ENCODE results near the gene DOCK1.

The DOCK1 gene

DNA sequence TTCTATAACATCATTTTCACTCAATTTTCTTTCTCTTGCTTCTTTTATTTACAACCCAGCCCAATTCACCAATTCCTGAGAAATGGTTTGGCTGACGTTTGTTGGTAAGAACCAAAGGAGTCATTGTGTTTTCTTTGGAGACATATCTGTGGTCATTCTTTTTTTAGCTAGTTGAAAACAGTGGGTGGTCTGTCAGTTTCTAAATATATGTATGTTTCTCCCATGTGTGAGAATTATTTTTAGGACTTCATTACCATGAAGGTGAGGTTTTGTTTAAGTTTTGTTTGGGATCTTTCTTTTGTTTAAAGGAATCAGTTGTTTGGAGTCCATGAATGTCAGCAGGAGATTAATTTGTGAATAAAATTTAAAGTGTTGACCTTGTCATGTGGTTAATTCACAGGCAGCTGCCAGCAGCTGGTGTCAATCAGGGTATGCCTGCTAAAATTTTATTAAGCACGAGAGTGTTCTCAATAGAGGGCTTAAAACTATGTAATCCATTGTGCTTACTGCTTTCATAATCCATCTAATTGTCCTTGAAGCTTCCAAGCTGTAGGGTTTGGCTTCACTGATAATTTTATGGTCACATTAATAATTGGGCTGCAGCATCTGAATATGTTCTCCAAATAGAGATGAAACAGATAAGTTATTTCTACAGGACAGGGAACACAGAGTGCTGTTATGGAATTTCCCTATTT lies 252.4 kb downstream of the DOCK1 start:
- DNase-seq (ENCODE audit: low spot score in 2 of 2), result peak; percentile 15 to 47
- H3K27me3 ChIP-seq (ENCODE audit: low read depth), result no peaks in the 10 kb centered on the region
- in situ Hi-C loops (cut with MboI; ENCODE audit: low sequenced_read_pairs), result no loop called here
- H3K4me3 ChIP-seq, result no peak overlapping the region
- no peaks in the 10 kb centered on the region; the same call in 1 of the 2 replicates for H3K36me3 ChIP-seq (replicated peaks)
- H3K9me3 ChIP-seq, result no peaks in the 10 kb centered on the region
- H3K4me1 ChIP-seq, result peaks cover 8% of the 10 kb centered on the region

DNA sequence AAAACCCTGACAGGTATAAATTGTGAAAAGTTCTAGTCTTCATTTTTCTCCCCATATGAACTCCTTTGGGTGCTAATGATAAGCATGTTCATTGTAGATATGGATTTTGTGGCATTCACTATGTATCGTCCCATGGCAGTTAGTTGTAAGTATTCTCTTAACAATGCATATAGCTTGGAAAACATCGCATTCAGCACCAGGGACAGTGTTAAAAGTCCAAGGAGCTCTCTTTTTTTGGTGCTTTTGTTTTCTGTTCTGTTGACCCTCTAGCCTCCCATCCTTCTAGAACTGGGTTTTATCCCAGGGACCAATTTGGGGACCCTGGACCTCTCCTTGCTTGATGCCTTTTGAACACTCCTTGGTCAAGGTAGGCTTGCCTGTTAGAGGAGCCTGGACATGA lies 253.4 kb downstream of the DOCK1 start:
- Histone ChIP-seq H3K9me3 (no peaks in the 10 kb centered on the region), H3K4me1 (peaks cover 8% of the 10 kb centered on the region), H3K27me3 (ENCODE audit: low read depth) (no peaks in the 10 kb centered on the region), H3K36me3 (replicated peaks) (no peaks in the 10 kb centered on the region; the same call in 1 of the 2 replicates), H3K4me3 (no peak overlapping the region)
- in situ Hi-C loops (cut with MboI; ENCODE audit: low sequenced_read_pairs), result no loop called here
- DNase-seq (ENCODE audit: low spot score in 2 of 2), result no peak

DNA sequence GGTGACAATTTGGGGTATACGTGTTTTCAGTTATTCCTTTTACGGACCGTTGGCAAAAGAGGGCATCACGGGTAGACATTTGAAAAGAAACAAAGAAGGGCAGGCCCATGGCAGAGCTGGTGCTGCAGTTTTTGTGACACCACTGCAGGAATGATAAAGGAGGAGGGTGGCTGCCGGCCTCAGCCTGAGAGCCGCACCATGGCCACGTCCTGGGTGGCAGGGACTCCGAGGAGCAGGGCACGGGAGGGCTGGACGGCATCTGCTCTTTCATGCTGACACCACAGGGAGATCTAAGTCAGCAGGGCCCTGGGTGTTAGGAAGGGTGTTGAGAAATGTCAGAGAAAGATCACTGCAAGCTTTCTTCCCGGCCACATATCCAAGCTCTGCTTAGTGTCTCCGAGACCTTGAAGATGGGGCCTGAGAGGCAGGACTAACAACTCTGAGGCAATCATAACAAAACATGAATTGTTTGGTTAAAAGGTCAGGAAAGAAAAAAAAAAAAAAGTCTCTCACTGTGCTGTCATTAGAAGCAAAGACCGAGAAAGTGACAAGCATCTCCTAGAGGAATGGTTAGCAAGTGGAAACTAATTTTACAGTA lies 254.5 kb downstream of the DOCK1 start:
- H3K4me3 ChIP-seq, result no peak overlapping the region
- DNase-seq (ENCODE audit: low spot score in 2 of 2), result no peak
- in situ Hi-C loops (cut with MboI; ENCODE audit: low sequenced_read_pairs), result no loop called here

DNA sequence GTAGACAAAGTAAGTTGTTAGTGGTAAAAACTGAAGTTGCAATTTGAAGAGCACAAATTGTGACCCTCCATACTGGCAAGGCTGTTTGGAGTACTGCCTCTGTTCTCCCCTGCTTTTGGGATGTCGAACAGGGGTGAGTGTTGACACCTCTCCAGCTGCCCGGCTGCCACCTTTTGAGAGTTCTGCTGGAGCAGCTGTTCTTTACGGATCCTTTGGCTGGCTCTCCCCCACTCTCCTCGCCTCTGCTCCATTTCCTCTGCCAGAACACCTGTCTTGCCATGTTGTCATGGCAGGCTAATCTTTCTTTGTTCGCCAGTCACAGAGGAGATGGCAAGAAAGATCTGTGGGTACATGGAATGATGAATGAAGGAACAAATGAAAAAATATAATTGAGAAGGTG lies 256.3 kb downstream of the DOCK1 start:
- no peak overlapping the region for H3K4me3 ChIP-seq
- DNase-seq (ENCODE audit: low spot score in 2 of 2), result no peak
- H3K36me3 ChIP-seq (replicated peaks), result no peaks in the 10 kb centered on the region; the same call in 1 of the 2 replicates
- peaks cover 8% of the 10 kb centered on the region for H3K4me1 ChIP-seq
- H3K27me3 ChIP-seq (ENCODE audit: low read depth), result no peaks in the 10 kb centered on the region
- H3K9me3 ChIP-seq, result no peaks in the 10 kb centered on the region
- in situ Hi-C loops (cut with MboI; ENCODE audit: low sequenced_read_pairs), result no loop called here

More for the DNA sequence above, 254.5 kb downstream of the DOCK1 start:
- Histone ChIP-seq H3K27me3 (ENCODE audit: low read depth) (no peaks in the 10 kb centered on the region), H3K4me1 (peaks cover 8% of the 10 kb centered on the region), H3K9me3 (no peaks in the 10 kb centered on the region), H3K36me3 (replicated peaks) (no peaks in the 10 kb centered on the region; the same call in 1 of the 2 replicates)

DNA sequence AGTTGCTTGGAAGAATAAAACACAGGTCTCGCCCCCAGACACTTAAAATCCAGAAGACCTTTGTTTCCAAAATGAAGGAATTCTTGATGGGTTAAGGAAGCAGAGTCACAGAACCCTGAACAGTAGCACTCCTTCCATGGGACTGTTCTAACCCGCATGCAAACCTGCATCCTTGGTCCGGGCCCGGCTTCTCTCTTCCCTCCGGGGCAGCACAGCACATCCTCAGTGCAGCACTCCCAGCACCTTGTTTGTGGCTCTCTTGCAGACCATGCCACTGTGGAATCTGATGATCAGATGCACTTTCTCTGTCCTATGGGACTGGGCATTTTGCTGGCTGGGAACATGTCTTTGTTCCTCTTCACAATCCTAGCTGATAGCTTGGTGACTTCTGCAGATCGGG lies 257.6 kb downstream of the DOCK1 start:
- H3K27me3 ChIP-seq (ENCODE audit: low read depth), result no peaks in the 10 kb centered on the region
- in situ Hi-C loops (cut with MboI; ENCODE audit: low sequenced_read_pairs), result no loop called here
- H3K4me1 ChIP-seq, result peaks cover 4% of the 10 kb centered on the region
- no peak for DNase-seq (ENCODE audit: low spot score in 2 of 2)
- H3K36me3 ChIP-seq (replicated peaks), result no peaks in the 10 kb centered on the region; the same call in 1 of the 2 replicates
- H3K9me3 ChIP-seq, result no peaks in the 10 kb centered on the region
- no peak overlapping the region for H3K4me3 ChIP-seq

DNA sequence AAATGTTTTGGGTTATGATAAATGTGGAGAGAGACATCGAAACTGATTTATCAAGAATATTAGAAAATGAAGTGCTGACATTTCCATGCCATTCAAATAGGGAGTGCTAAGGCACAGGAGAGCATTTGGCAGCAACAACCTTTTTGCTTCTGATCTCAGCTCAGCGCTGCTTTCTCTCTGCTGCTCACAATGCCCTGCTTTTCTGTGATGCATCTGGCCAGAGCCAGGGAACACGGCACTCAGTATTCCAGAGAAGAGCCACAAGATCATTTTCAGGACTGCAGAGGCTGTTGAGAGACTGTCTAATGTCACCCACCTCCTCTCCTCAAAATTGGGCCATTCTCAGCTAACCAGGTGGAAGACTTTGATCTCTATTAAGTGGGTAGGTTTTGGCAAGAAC lies 263.0 kb downstream of the DOCK1 start:
- no peak for DNase-seq (ENCODE audit: low spot score in 2 of 2)
- H3K4me1 ChIP-seq, result no peaks in the 10 kb centered on the region
- H3K4me3 ChIP-seq, result no peak overlapping the region
- no peaks in the 10 kb centered on the region for H3K36me3 ChIP-seq (replicated peaks)
- in situ Hi-C loops (cut with MboI; ENCODE audit: low sequenced_read_pairs), result no loop called here
- H3K9me3 ChIP-seq, result no peaks in the 10 kb centered on the region
- H3K27me3 ChIP-seq (ENCODE audit: low read depth), result no peaks in the 10 kb centered on the region

DNA sequence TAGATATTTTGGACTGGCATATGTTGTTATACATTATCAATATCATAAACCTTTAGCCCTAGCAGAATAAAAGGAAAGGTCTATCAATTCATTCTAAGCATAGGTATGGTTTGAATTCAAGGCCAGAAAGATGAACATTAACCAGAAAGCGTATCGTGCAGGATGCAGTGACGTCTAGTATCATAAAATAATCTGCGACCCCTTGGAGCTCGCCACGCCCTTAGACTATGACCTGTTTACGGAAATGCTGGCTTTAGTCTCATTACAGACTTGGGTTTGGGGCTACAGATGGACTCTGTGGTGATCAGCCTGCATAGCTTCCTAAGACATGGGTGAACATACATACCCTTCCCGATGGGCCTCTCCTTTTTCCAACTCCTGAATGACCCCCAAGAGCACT lies 269.6 kb downstream of the DOCK1 start:
- Histone ChIP-seq H3K36me3 (replicated peaks) (no peaks in the 10 kb centered on the region), H3K4me3 (no peak overlapping the region), H3K27me3 (ENCODE audit: low read depth) (no peaks in the 10 kb centered on the region), H3K4me1 (no peaks in the 10 kb centered on the region), H3K9me3 (no peaks in the 10 kb centered on the region)
- in situ Hi-C loops (cut with MboI; ENCODE audit: low sequenced_read_pairs), result no loop called here
- no peak for DNase-seq (ENCODE audit: low spot score in 2 of 2)

DNA sequence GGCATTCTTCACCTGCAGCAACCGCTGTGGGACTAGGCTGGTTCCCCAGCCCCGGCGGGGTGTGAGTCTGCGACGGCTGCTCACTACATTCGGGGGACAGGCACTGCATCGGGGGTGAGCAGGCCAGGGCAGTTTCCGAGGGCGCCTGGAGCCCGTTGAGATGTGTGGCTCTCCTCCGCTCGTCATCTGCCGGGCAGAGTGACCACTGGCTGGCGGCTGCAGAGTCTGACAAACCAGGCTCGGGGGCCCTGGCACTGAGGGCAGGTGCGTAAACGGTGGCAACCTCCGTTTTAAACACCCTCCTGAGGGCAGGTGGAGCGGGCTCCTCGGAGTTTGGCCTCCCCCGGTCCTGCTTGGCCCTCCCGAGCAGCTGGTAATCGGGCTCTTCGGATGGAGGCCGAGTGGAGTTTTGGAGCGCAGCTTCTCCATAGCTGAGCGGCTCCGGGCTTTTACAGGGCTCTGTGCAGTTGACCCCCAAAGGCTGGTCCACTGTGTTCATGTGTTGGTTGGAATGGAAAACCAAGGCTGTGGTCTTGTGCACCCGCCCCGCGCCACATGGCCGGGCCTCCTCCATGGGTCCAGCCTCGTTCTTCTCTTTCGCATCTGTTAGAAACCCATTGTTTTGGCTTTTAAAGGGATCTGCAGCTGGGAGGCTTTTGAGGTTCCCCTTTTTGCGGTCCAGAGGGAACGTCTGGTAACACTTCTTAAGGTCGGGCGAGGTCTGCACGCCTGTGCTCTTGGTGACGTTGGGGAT lies 270.3 kb downstream of the DOCK1 start:
- Histone ChIP-seq H3K36me3 (replicated peaks) (no peaks in the 10 kb centered on the region), H3K4me1 (no peaks in the 10 kb centered on the region), H3K4me3 (no peak overlapping the region), H3K9me3 (no peaks in the 10 kb centered on the region), H3K27me3 (ENCODE audit: low read depth) (no peaks in the 10 kb centered on the region)
- DNase-seq (ENCODE audit: low spot score in 2 of 2), result no peak
- in situ Hi-C loops (cut with MboI; ENCODE audit: low sequenced_read_pairs), result no loop called here

DNA sequence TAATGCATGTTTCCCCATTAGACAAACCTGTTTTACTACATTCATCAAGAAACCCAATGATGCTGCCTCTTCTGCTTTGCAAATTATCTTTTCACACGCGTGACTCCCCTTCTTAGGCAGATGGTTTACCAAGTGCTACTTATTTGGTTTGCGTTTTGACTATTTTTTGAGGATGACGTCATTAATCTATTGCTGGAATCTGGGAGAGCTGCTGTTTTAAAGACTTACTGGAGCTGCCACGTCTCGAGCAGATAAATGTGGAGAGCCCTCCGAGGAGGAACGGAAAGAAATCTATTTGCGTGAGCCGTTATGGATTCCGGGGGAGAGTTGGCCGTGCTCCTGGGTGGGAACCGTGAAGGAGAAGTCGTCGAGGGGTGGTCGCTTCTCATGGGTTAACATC lies 271.4 kb downstream of the DOCK1 start:
- no peaks in the 10 kb centered on the region for H3K27me3 ChIP-seq (ENCODE audit: low read depth)
- DNase-seq (ENCODE audit: low spot score in 2 of 2), result no peak
- in situ Hi-C loops (cut with MboI; ENCODE audit: low sequenced_read_pairs), result no loop called here
- H3K4me3 ChIP-seq, result no peak overlapping the region
- H3K4me1 ChIP-seq, result no peaks in the 10 kb centered on the region
- H3K9me3 ChIP-seq, result no peaks in the 10 kb centered on the region
- no peaks in the 10 kb centered on the region for H3K36me3 ChIP-seq (replicated peaks)

DNA sequence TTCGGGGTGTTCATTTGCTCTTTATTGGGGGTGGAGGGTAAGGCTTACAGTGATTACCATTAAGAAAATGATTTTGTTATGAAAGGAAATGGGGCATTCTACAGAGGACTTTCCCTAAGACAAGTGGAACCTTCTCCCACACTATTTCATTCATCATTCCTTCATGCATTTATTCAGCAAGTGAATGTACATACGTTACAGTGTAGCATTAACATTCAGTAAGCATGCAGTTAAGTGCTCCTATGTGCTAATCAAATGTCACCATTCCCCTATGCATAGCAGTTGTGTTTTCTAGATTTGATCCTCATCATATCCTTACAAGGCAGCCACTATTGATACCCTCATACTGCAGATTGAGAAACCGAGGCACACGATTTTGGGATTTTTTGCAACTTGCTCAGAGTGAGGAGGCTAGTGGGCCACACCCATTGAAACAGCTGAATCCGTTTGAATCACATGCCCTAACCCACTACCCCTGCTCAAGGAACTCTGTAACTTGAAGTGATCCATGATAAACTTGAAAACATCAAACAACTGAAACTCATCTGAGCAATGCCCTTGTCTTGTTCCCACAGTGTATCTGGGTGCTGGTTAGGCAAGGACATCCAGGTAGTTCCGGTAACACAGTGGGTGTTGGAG lies 274.5 kb downstream of the DOCK1 start:
- in situ Hi-C loops (cut with MboI; ENCODE audit: low sequenced_read_pairs), result no loop called here
- no peaks in the 10 kb centered on the region for H3K27me3 ChIP-seq (ENCODE audit: low read depth)
- H3K4me1 ChIP-seq, result no peaks in the 10 kb centered on the region
- H3K36me3 ChIP-seq (replicated peaks), result no peaks in the 10 kb centered on the region
- no peak overlapping the region for H3K4me3 ChIP-seq
- H3K9me3 ChIP-seq, result no peaks in the 10 kb centered on the region
- DNase-seq (ENCODE audit: low spot score in 2 of 2), result no peak

DNA sequence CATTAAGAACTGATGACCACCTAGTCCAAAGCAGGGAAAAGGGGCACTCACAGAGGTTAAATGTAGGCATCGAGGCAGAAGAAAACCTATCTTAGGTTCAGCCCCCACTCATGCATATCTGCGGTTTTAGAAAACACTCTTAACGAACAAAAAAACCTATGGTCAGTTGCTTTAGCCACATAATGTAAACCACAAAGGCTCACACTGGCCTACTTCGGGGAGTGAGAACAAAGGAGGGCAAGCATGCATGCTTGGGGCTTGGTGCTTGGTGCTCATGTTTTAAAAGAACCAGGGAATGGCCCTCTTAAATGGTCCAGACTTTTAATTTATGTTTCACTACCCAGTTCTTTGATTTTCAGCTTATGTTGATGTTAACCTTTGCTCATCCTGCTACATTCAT lies 276.9 kb downstream of the DOCK1 start:
- DNase-seq (ENCODE audit: low spot score in 2 of 2), result no peak
- H3K36me3 ChIP-seq (replicated peaks), result no peaks in the 10 kb centered on the region
- no peak overlapping the region for H3K4me3 ChIP-seq
- H3K27me3 ChIP-seq (ENCODE audit: low read depth), result no peaks in the 10 kb centered on the region
- in situ Hi-C loops (cut with MboI; ENCODE audit: low sequenced_read_pairs), result no loop called here
- no peaks in the 10 kb centered on the region for H3K4me1 ChIP-seq
- no peaks in the 10 kb centered on the region for H3K9me3 ChIP-seq

DNA sequence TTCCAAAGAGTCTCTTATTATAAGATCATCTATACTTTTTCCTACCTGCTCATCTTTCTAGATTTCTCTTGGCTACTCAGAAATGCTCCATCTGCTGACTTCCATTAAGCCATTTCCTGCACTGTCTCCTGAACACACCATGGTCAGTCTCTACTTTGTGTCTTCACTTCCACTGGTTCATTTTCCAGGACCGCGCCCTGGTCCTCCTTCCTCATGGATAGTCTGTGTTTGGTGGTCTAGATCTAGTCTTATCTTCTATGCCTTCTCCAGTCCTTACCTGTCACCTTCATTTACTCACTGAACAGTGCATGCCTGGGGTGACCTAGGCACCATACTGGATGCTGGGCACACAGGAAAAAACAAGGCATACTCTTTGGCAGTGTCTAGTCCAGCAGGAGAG lies 279.4 kb downstream of the DOCK1 start:
- no peak overlapping the region for H3K4me3 ChIP-seq
- no peaks in the 10 kb centered on the region for H3K27me3 ChIP-seq (ENCODE audit: low read depth)
- no peaks in the 10 kb centered on the region for H3K9me3 ChIP-seq
- H3K36me3 ChIP-seq (replicated peaks), result no peaks in the 10 kb centered on the region
- no peaks in the 10 kb centered on the region for H3K4me1 ChIP-seq
- DNase-seq (ENCODE audit: low spot score in 2 of 2), result no peak
- in situ Hi-C loops (cut with MboI; ENCODE audit: low sequenced_read_pairs), result no loop called here

DNA sequence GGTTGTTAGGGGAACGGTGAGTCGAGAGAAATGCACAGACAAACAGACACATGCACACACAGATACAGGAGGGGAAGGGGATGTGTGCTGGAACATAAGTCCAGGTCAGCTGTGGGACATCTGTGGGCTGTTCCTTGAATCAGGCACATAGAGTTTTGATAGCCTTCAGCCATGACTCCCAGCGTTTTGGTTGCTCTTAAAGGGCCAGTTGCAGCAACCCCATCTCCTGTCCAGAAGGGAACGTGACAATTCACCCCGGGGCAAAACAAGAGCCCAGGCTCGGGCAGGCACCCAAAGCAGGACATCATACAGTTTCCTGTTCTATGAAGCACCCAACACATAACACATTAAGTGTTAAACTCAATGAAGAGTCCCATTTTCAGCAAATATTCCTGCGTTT lies 281.6 kb downstream of the DOCK1 start:
- H3K4me3 ChIP-seq, result no peak overlapping the region
- in situ Hi-C loops (cut with MboI; ENCODE audit: low sequenced_read_pairs), result no loop called here
- H3K4me1 ChIP-seq, result no peaks in the 10 kb centered on the region
- H3K9me3 ChIP-seq, result no peaks in the 10 kb centered on the region
- no peak for DNase-seq (ENCODE audit: low spot score in 2 of 2)
- no peaks in the 10 kb centered on the region for H3K27me3 ChIP-seq (ENCODE audit: low read depth)
- H3K36me3 ChIP-seq (replicated peaks), result no peaks in the 10 kb centered on the region

DNA sequence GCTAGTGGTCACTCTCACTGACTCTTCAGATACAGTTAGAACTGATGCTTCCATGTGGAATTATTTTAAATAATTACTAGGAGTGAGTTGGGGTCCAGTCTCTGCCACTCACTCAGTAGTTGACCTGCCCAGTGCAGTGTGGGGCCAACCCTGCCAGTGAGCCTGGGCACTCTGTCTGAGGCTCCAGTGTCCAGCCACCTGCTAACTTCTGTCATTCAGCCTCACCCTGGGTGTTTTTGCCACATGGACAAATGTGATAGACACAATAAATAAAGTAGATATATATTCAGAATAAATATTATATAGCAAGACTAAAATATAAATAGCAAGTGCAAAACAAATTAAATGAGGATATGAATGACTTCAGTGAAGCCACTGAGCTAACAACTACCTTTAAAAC lies 284.0 kb downstream of the DOCK1 start:
- in situ Hi-C loops (cut with MboI; ENCODE audit: low sequenced_read_pairs), result no loop called here
- no peaks in the 10 kb centered on the region for H3K9me3 ChIP-seq
- no peak overlapping the region for H3K4me3 ChIP-seq
- no peak for DNase-seq (ENCODE audit: low spot score in 2 of 2)
- H3K27me3 ChIP-seq (ENCODE audit: low read depth), result no peaks in the 10 kb centered on the region
- H3K4me1 ChIP-seq, result no peaks in the 10 kb centered on the region
- H3K36me3 ChIP-seq (replicated peaks), result no peaks in the 10 kb centered on the region

Data from HAP-1 (cell line).